Duodenal mucosa (tissue), 2 donors: ENCODE data around the gene GABRG2.

ENCODE experiments used
- H3K27ac ChIP-seq: one replicate; pipeline ENCODE4 v1.7.0; 2013; ENCODE audit warnings: low read depth, low read length
- H3K27me3 ChIP-seq, 2 donors: one replicate each; pipeline ENCODE4 v1.7.0; 2013; ENCODE audit warnings: low read length in 2 of 2, control low read depth in 1 of 2; ENCODE audit not compliant: insufficient read depth in 2 of 2, control insufficient read depth in 1 of 2
- H3K36me3 ChIP-seq, 2 donors: one replicate each; pipeline ENCODE4 v1.7.0; 2013; ENCODE audit warnings: low read length in 2 of 2, control low read depth in 1 of 2; ENCODE audit not compliant: insufficient read depth in 2 of 2, control insufficient read depth in 1 of 2
- H3K4me1 ChIP-seq, 2 donors: one replicate each; pipeline ENCODE4 v1.7.0; 2013; ENCODE audit warnings: low read length in 2 of 2, control low read depth in 1 of 2; ENCODE audit not compliant: insufficient read depth in 2 of 2, control insufficient read depth in 1 of 2
- H3K4me3 ChIP-seq, 2 donors: one replicate each; pipeline ENCODE4 v1.7.0; 2013; ENCODE audit warnings: low read length in 2 of 2, low read depth in 1 of 2
- H3K9ac ChIP-seq, 2 donors: one replicate each; pipeline ENCODE4 v1.7.0; 2013; ENCODE audit warnings: low read length in 2 of 2, low read depth in 1 of 2
- H3K9me3 ChIP-seq, 2 donors: one replicate each; pipeline ENCODE4 v1.7.0; 2013; ENCODE audit warnings: low read length in 2 of 2, control low read depth in 1 of 2; ENCODE audit not compliant: control insufficient read depth in 1 of 2

GABRG2 gene

GRCh38 chr5:162091336-162091735 lies 23.8 kb downstream of the GABRG2 start:
- no peak overlapping the region for H3K27ac ChIP-seq
- H3K4me1 ChIP-seq = no peaks in the 10 kb centered on the region
- no peak overlapping the region for H3K4me3 ChIP-seq
- no peaks in the 10 kb centered on the region for H3K27me3 ChIP-seq
- no peaks in the 10 kb centered on the region for H3K36me3 ChIP-seq
- no peaks in the 10 kb centered on the region for H3K9me3 ChIP-seq
- no peak overlapping the region for H3K9ac ChIP-seq

GRCh38 chr5:162096448-162096847 lies 28.9 kb downstream of the GABRG2 start:
- Histone ChIP-seq H3K9me3 (no peaks in the 10 kb centered on the region), H3K36me3 (no peaks in the 10 kb centered on the region), H3K4me1 (no peaks in the 10 kb centered on the region), H3K27me3 (no peaks in the 10 kb centered on the region), H3K9ac (no peak overlapping the region), H3K27ac (no peak overlapping the region), H3K4me3 (no peak overlapping the region)

GRCh38 chr5:162107591-162107990 lies 40.0 kb downstream of the GABRG2 start:
- H3K4me3 ChIP-seq = no peak overlapping the region
- H3K4me1 ChIP-seq = no peaks in the 10 kb centered on the region
- no peak overlapping the region for H3K27ac ChIP-seq
- H3K27me3 ChIP-seq = no peaks in the 10 kb centered on the region
- no peak overlapping the region for H3K9ac ChIP-seq
- H3K36me3 ChIP-seq = no peaks in the 10 kb centered on the region
- no peaks in the 10 kb centered on the region for H3K9me3 ChIP-seq

- H3K4me3 ChIP-seq = no peak overlapping the region
- H3K4me1 ChIP-seq = no peaks in the 10 kb centered on the region
- H3K27ac ChIP-seq = no peak overlapping the region
- H3K9me3 ChIP-seq = no peaks in the 10 kb centered on the region
- no peaks in the 10 kb centered on the region for H3K36me3 ChIP-seq
- H3K27me3 ChIP-seq = no peaks in the 10 kb centered on the region
- no peak overlapping the region for H3K9ac ChIP-seq
Measured at GRCh38 chr5:162119801-162120200, 52.2 kb downstream of the GABRG2 start.

- no peak overlapping the region for H3K27ac ChIP-seq
- no peaks in the 10 kb centered on the region for H3K27me3 ChIP-seq
- no peak overlapping the region for H3K9ac ChIP-seq
- H3K4me1 ChIP-seq = no peaks in the 10 kb centered on the region
- no peaks in the 10 kb centered on the region for H3K9me3 ChIP-seq
- no peak overlapping the region for H3K4me3 ChIP-seq
- no peaks in the 10 kb centered on the region for H3K36me3 ChIP-seq
Measured at GRCh38 chr5:162128117-162128516, 60.5 kb downstream of the GABRG2 start.

GRCh38 chr5:162132348-162132747 lies 64.8 kb downstream of the GABRG2 start:
- Histone ChIP-seq H3K9ac (no peak overlapping the region), H3K27me3 (no peaks in the 10 kb centered on the region), H3K4me3 (no peak overlapping the region), H3K4me1 (no peaks in the 10 kb centered on the region), H3K9me3 (no peaks in the 10 kb centered on the region), H3K36me3 (no peaks in the 10 kb centered on the region), H3K27ac (no peak overlapping the region)

- Histone ChIP-seq H3K4me3 (no peak overlapping the region), H3K27ac (no peak overlapping the region), H3K4me1 (no peaks in the 10 kb centered on the region), H3K9ac (no peak overlapping the region), H3K9me3 (no peaks in the 10 kb centered on the region), H3K27me3 (no peaks in the 10 kb centered on the region), H3K36me3 (no peaks in the 10 kb centered on the region)
Measured at GRCh38 chr5:162139190-162139589, 71.6 kb downstream of the GABRG2 start.

- no peak overlapping the region for H3K4me3 ChIP-seq
- H3K27me3 ChIP-seq = no peaks in the 10 kb centered on the region
- H3K9ac ChIP-seq = no peak overlapping the region
Measured at GRCh38 chr5:162154242-162154641, 86.7 kb downstream of the GABRG2 start.

GRCh38 chr5:162160401-162160800 lies 92.8 kb downstream of the GABRG2 start:
- H3K36me3 ChIP-seq = no peaks in the 10 kb centered on the region
- H3K4me1 ChIP-seq = no peaks in the 10 kb centered on the region
- H3K4me3 ChIP-seq = no peak overlapping the region
- H3K9me3 ChIP-seq = no peaks in the 10 kb centered on the region
- H3K9ac ChIP-seq = no peak overlapping the region
- no peak overlapping the region for H3K27ac ChIP-seq
- H3K27me3 ChIP-seq = no peaks in the 10 kb centered on the region

More at GRCh38 chr5:162154242-162154641, 86.7 kb downstream of the GABRG2 start:
- Histone ChIP-seq H3K36me3 (no peaks in the 10 kb centered on the region), H3K9me3 (no peaks in the 10 kb centered on the region), H3K4me1 (no peaks in the 10 kb centered on the region), H3K27ac (no peak overlapping the region)

GRCh38 chr5:162163663-162164062 lies 96.1 kb downstream of the GABRG2 start:
- H3K36me3 ChIP-seq = no peaks in the 10 kb centered on the region
- no peak overlapping the region for H3K27ac ChIP-seq
- H3K9me3 ChIP-seq = peaks cover 0 to 12% of the 10 kb centered on the region in 2 donors
- H3K9ac ChIP-seq = no peak overlapping the region
- no peak overlapping the region for H3K4me3 ChIP-seq
- no peaks in the 10 kb centered on the region for H3K27me3 ChIP-seq
- no peaks in the 10 kb centered on the region for H3K4me1 ChIP-seq

- Histone ChIP-seq H3K9me3 (no peaks in the 10 kb centered on the region), H3K36me3 (no peaks in the 10 kb centered on the region)
Measured at GRCh38 chr5:162174358-162174974, 106.9 kb downstream of the GABRG2 start.

More at GRCh38 chr5:162174358-162174974, 106.9 kb downstream of the GABRG2 start:
- no peak overlapping the region for H3K9ac ChIP-seq
- no peak overlapping the region for H3K27ac ChIP-seq
- no peaks in the 10 kb centered on the region for H3K27me3 ChIP-seq
- H3K4me1 ChIP-seq = no peaks in the 10 kb centered on the region
- no peak overlapping the region for H3K4me3 ChIP-seq
